GM12878 (cell line): ENCODE results near the gene ATAD3A. TPM values are rescaled to one million over a fixed set of nuclear protein-coding genes. Genes with fewer than 3 reads are reported as not detected.
"Not testable (repeated sequence)": the region's sequence is repeated elsewhere in the genome, so short reads cannot be mapped to it uniquely, and the experiment has no call there.

ENCODE experiments used
- ATAC-seq: fragments of 200-7000 bp; cut with Tn5 transposase; 3 replicates; pipeline ENCODE4 v1.9.1; 2020; ENCODE audit warnings: mild to moderate bottlenecking, moderate library complexity
- BruUV-seq: library from RNA; stranded (reverse); fragments of 400-500 nt; replicated peaks from 2 replicates; lab custom pipeline; 2021; lab: Mats Ljungman, UMichigan
- CTCF ChIA-PET: fragments of 300-600 bp; sonication (Branson Sonifier 250); formaldehyde crosslinking; extraction: SDS; loops from one replicate; lab custom pipeline; 2021; ENCODE audit warnings: inconsistent platforms; lab: Yijun Ruan, JAX
- POLR2A ChIA-PET: fragments of 350-600 bp; formaldehyde crosslinking; extraction: SDS; loops from one replicate; lab custom pipeline; 2021; ENCODE audit warnings: inconsistent platforms; lab: Charles Lee
- RAD21 ChIA-PET: fragments of 300-600 bp; sonication (Branson Sonifier 250); formaldehyde crosslinking; loops from one replicate; lab custom pipeline; 2023; ENCODE audit warnings: antibody characterized with exemption; ENCODE audit not compliant: unreplicated experiment; lab: Charles Lee
- SMC1A ChIA-PET: fragments of 300-600 bp; sonication (Branson Sonifier 250); formaldehyde crosslinking; loops from one replicate; lab custom pipeline; 2023; ENCODE audit not compliant: unreplicated experiment, uncharacterized antibody; lab: Charles Lee
- DNase-seq: peaks from one replicate; pipeline ENCODE4 v3.0.0-alpha.2; 2011; ENCODE audit warnings: low read depth, low spot score
- FAIRE-seq: peaks from 3 replicates; lab custom pipeline; 2011; peaks lifted over from hg19 to GRCh38; lab: Jason Lieb, UNC
- H2AFZ ChIP-seq: 2 replicates; pipeline ENCODE4 v1.6.0; 2011; ENCODE audit warnings: low read depth, low read length, control low read depth; ENCODE audit not compliant: control insufficient read depth
- H3K27ac ChIP-seq: 2 replicates; pipeline ENCODE4 v1.5.1; 2011; ENCODE audit warnings: control low read depth; ENCODE audit not compliant: control insufficient read depth, insufficient read depth
- H3K27me3 ChIP-seq, 2 experiments: replicated peaks in 1 of 2; 2 replicates each; pipeline versions ENCODE4 v1.6.0 to v1.6.1; 2011; ENCODE audit warnings: low read length in 1 of 2; ENCODE audit not compliant: control insufficient read depth in 2 of 2, insufficient read depth in 2 of 2
- H3K36me3 ChIP-seq, 2 experiments: 2 replicates each; pipeline ENCODE4 v1.5.1; 2011; ENCODE audit warnings: low read length in 1 of 2; ENCODE audit not compliant: control insufficient read depth in 2 of 2, insufficient read depth in 2 of 2
- H3K4me1 ChIP-seq: 2 replicates; pipeline ENCODE4 v1.6.1; 2011; ENCODE audit warnings: mild to moderate bottlenecking, low read length, moderate library complexity, mixed read lengths; ENCODE audit not compliant: control insufficient read depth, insufficient read depth
- H3K4me2 ChIP-seq: 2 replicates; pipeline ENCODE4 v1.6.0; 2011; ENCODE audit warnings: control low read depth; ENCODE audit not compliant: control insufficient read depth, insufficient read depth
- H3K4me3 ChIP-seq: fragments of 200-600 bp; sonication (generic); 2 replicates; pipeline ENCODE4 v1.5.1; 2016
- H3K79me2 ChIP-seq: 2 replicates; pipeline ENCODE4 v1.6.0; 2011; ENCODE audit warnings: low read length; ENCODE audit not compliant: control insufficient read depth, insufficient read depth
- H3K9ac ChIP-seq: 2 replicates; pipeline ENCODE4 v1.8.0; 2011; ENCODE audit warnings: low read length, control low read depth, mixed read lengths; ENCODE audit not compliant: control insufficient read depth, insufficient read depth
- H3K9me3 ChIP-seq: replicated peaks from 3 replicates; pipeline ENCODE4 v1.5.1; 2011; ENCODE audit warnings: mild to moderate bottlenecking, low read length; ENCODE audit not compliant: control insufficient read depth, insufficient read depth
- H4K20me1 ChIP-seq: 2 replicates; pipeline ENCODE4 v1.6.0; 2011; ENCODE audit not compliant: control insufficient read depth, insufficient read depth
- ATF7 ChIP-seq: fragments of 450-650 bp; IDR thresholded peaks from 2 replicates; pipeline ENCODE4 v1.6.1; 2016; ENCODE audit warnings: low read depth, mild to moderate bottlenecking
- MEF2B ChIP-seq: fragments of 450-650 bp; IDR thresholded peaks from 2 replicates; pipeline ENCODE4 v1.6.1; 2018; ENCODE audit warnings: mild to moderate bottlenecking, moderate library complexity; ENCODE audit not compliant: partially characterized antibody, poor library complexity, severe bottlenecking
- NBN ChIP-seq: fragments of 450-650 bp; IDR thresholded peaks from 2 replicates; pipeline ENCODE4 v1.6.1; 2016
- PAX5 ChIP-seq: IDR thresholded peaks from 2 replicates; pipeline ENCODE4 v1.6.1; 2011; ENCODE audit warnings: low read depth, low read length, borderline replicate concordance
- RAD21 ChIP-seq: IDR thresholded peaks from 2 replicates; pipeline ENCODE4 v1.6.1; 2011; ENCODE audit warnings: mild to moderate bottlenecking, low read depth, low read length, moderate library complexity; ENCODE audit not compliant: insufficient read depth
- RELA ChIP-seq: fragments of 450-650 bp; IDR thresholded peaks from 2 replicates; pipeline ENCODE4 v1.8.0; 2014; ENCODE audit warnings: borderline replicate concordance; ENCODE audit not compliant: partially characterized antibody
- SKIL ChIP-seq: fragments of 450-650 bp; IDR thresholded peaks from 2 replicates; pipeline ENCODE4 v1.6.1; 2017; ENCODE audit warnings: mild to moderate bottlenecking, low read depth, inconsistent platforms; ENCODE audit not compliant: poor library complexity, severe bottlenecking
- ZNF207 ChIP-seq: fragments of 450-650 bp; IDR thresholded peaks from 2 replicates; pipeline ENCODE4 v1.6.1; 2014; ENCODE audit warnings: antibody characterized with exemption, mild to moderate bottlenecking, borderline replicate concordance
- WGBS: methylation state at CpG from one replicate; pipeline ENCODE4 v1.1.6; 2016; ENCODE audit warnings: low lambda C conversion rate; ENCODE audit not compliant: insufficient replicate concordance, insufficient coverage; ENCODE audit errors: missing lambda C conversion rate; 5-methylcytosine and 5-hydroxymethylcytosine counted together
- in situ Hi-C: fragments of 300-500 bp; cut with MboI; formaldehyde crosslinking; loops from 9 replicates; pipeline ENCODE4 v1.14.3; 2018; ENCODE audit warnings: mixed read lengths
- intact Hi-C: fragments of 100-400 bp; cut with micrococcal nuclease; formaldehyde crosslinking; loops from one replicate; pipeline ENCODE4 v1.14.2; 2022; ENCODE audit not compliant: unreplicated experiment
- polyA plus RNA-seq, 11 experiments: library from polyadenylated mRNA; depleted of rRNA in 4 of 11; unstranded in 6 of 11; stranded (reverse) in 5 of 11; fragments of >200 nt; fragmentation: Nextera tagmentation in 4 of 11; fragmentation: Illumina TruSeq in 1 of 11; extraction: Ambion mirVana in 4 of 11; extraction: Trizol in 1 of 11; gene quantifications; 1 replicate in 1 of 11; 2 replicates in 10 of 11; pipeline versions ENCODE4 v1.2.1 to v1.2.3, GENCODE V29; 2011 to 2016; ENCODE audit warnings: inconsistent platforms in 2 of 11, missing spikeins in 2 of 11, low read depth in 1 of 11
- total RNA-seq, 4 experiments: library from RNA; depleted of rRNA in 3 of 4; stranded (reverse); fragments of >200 nt in 3 of 4; fragmentation: Illumina TruSeq in 1 of 4; extraction: Trizol in 1 of 4; gene quantifications; 2 replicates each; pipeline versions ENCODE4 v1.2.1 to v1.2.3, GENCODE V29; 2013 to 2021
- TF ChIP-seq, protein P1 (sequence below), 3 experiments: IDR thresholded peaks in 2 of 3; conservative IDR thresholded peaks in 1 of 3; 2 replicates each; pipeline ENCODE4 v1.5.1; 2011; ENCODE audit warnings: low read depth in 3 of 3, low read length in 3 of 3, mild to moderate bottlenecking in 3 of 3, control low read depth in 2 of 3, moderate library complexity in 2 of 3, inconsistent platforms in 1 of 3, mixed read lengths in 1 of 3; ENCODE audit not compliant: control insufficient read depth in 2 of 3, insufficient read depth in 1 of 3; ENCODE audit errors: extremely low read depth in 1 of 3
- TF ChIP-seq, protein P2 (sequence below): fragments of 450-650 bp; IDR thresholded peaks from 2 replicates; pipeline ENCODE4 v1.6.1; 2016; ENCODE audit warnings: mild to moderate bottlenecking, moderate library complexity, borderline replicate concordance

ATAD3A gene
- total and polyA plus RNA-seq, 10 of the 15 experiments (the other 5 are each of a cell fraction or from before 2014, with no cell fraction given): 0.05 to 93.5 (median 38.9) TPM

GRCh38 chr1:1505366-1505798 lies 6.6 kb upstream of the ATAD3A start:
- TF ChIP-seq RELA (peak; percentile 49), ZNF207 (0 out of 2 replicates have a peak, but pooled peaks have one; percentile 34), RAD21 (0 out of 2 replicates have a peak, but pooled peaks have one; percentile 7), ATF7 (peak; percentile 35; the same call in 1 of the 2 replicates), SKIL (peak; percentile 39), MEF2B (peak; percentile 70), PAX5 (peak; percentile 51; the same call in 1 of the 2 replicates), NBN (0 out of 2 replicates have a peak, but pooled peaks have one; percentile 9)
- TF ChIP-seq, protein P1, sequence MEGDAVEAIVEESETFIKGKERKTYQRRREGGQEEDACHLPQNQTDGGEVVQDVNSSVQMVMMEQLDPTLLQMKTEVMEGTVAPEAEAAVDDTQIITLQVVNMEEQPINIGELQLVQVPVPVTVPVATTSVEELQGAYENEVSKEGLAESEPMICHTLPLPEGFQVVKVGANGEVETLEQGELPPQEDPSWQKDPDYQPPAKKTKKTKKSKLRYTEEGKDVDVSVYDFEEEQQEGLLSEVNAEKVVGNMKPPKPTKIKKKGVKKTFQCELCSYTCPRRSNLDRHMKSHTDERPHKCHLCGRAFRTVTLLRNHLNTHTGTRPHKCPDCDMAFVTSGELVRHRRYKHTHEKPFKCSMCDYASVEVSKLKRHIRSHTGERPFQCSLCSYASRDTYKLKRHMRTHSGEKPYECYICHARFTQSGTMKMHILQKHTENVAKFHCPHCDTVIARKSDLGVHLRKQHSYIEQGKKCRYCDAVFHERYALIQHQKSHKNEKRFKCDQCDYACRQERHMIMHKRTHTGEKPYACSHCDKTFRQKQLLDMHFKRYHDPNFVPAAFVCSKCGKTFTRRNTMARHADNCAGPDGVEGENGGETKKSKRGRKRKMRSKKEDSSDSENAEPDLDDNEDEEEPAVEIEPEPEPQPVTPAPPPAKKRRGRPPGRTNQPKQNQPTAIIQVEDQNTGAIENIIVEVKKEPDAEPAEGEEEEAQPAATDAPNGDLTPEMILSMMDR (IDR thresholded peaks at IDR 0.05 in 2 of 3, conservative IDR thresholded peaks at IDR 0.05 in 1 of 3; ENCODE audit: control insufficient read depth in 2 of 3, extremely low read depth in 1 of 3, insufficient read depth in 1 of 3, low read depth in 3 of 3, low read length in 3 of 3): peak in 2 of 3 experiments; percentile 9 to 15; a peak in 1 of 6 replicates
- TF ChIP-seq, protein P2, sequence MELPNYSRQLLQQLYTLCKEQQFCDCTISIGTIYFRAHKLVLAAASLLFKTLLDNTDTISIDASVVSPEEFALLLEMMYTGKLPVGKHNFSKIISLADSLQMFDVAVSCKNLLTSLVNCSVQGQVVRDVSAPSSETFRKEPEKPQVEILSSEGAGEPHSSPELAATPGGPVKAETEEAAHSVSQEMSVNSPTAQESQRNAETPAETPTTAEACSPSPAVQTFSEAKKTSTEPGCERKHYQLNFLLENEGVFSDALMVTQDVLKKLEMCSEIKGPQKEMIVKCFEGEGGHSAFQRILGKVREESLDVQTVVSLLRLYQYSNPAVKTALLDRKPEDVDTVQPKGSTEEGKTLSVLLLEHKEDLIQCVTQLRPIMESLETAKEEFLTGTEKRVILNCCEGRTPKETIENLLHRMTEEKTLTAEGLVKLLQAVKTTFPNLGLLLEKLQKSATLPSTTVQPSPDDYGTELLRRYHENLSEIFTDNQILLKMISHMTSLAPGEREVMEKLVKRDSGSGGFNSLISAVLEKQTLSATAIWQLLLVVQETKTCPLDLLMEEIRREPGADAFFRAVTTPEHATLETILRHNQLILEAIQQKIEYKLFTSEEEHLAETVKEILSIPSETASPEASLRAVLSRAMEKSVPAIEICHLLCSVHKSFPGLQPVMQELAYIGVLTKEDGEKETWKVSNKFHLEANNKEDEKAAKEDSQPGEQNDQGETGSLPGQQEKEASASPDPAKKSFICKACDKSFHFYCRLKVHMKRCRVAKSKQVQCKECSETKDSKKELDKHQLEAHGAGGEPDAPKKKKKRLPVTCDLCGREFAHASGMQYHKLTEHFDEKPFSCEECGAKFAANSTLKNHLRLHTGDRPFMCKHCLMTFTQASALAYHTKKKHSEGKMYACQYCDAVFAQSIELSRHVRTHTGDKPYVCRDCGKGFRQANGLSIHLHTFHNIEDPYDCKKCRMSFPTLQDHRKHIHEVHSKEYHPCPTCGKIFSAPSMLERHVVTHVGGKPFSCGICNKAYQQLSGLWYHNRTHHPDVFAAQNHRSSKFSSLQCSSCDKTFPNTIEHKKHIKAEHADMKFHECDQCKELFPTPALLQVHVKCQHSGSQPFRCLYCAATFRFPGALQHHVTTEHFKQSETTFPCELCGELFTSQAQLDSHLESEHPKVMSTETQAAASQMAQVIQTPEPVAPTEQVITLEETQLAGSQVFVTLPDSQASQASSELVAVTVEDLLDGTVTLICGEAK: peak; percentile 33; the same call in 1 of the 2 replicates
- TF ChIP-seq, all 136 proteins: peak for 10; not testable (repeated sequence) for 126
- H3K27ac ChIP-seq, H3K4me3 ChIP-seq, H3K27me3 ChIP-seq, H3K79me2 ChIP-seq, H3K9ac ChIP-seq, BruUV-seq, H4K20me1 ChIP-seq, H3K4me1 ChIP-seq, H3K36me3 ChIP-seq, H3K9me3 ChIP-seq, DNase-seq: not testable (repeated sequence)
- SMC1A ChIA-PET: interaction anchor here (0.7 to 1.8 kb wide), 6 partner anchors 40 to 274 kb away, joined by 3 to 5 read pairs (median 3); partner anchors contain the start of gene AURKAIP1
- POLR2A ChIA-PET: interaction anchor here (0.6 kb wide), 1 partner anchor 109 kb away, joined by 3 read pairs; no protein-coding TSS in a partner anchor
- RAD21 ChIA-PET: interaction anchor here (0.6 to 1.6 kb wide), 5 partner anchors 62 to 386 kb away, joined by 3 to 4 read pairs (median 3); partner anchors contain the start of gene AURKAIP1
- CTCF ChIA-PET: interaction anchor here (0.6 to 3.4 kb wide), 16 partner anchors 10 to 200 kb away, joined by 3 to 17 read pairs (median 4); partner anchors contain the start of genes AURKAIP1, CCNL2 and DVL1
- FAIRE-seq (peak; percentile 77), ATAC-seq (peak; percentile 86)
- H2AFZ ChIP-seq: peak overlapping the region; percentile 51
- 0% methylated on average over 16 of the region's 22 CpGs for WGBS
- in situ Hi-C loops: loop anchor here (5.0 kb wide), 1 partner anchor 103 kb away; no protein-coding TSS in a partner anchor
- intact Hi-C loops: loop anchor here (2.0 to 10.0 kb wide), 2 partner anchors 65 to 131 kb away; partner anchors contain the start of gene AURKAIP1
- H3K4me2 ChIP-seq: peak overlapping the region; percentile 11; the same call in 1 of the 2 replicates
